Mesothelial cell of epicardium (in vitro differentiated cells): ENCODE measurements around the gene PSAP. TPM values are rescaled to one million over a fixed set of nuclear protein-coding genes. Genes with fewer than 3 reads are reported as not detected.

Experiments
- DNase-seq, 2 experiments: peaks; one replicate each; pipeline ENCODE4 v3.0.0; 2021; ENCODE audit warnings: low spot score in 2 of 2; ENCODE audit not compliant: unreplicated experiment in 2 of 2
- H3K27ac Mint-ChIP-seq: 2 replicates; pipeline ENCODE4 v1.8.0; 2021; ENCODE audit warnings: mixed read lengths
- H3K27me3 Mint-ChIP-seq: 2 replicates; pipeline ENCODE4 v1.8.0; 2021; ENCODE audit warnings: low read depth, mixed read lengths
- H3K36me3 Mint-ChIP-seq: 2 replicates; pipeline ENCODE4 v1.8.0; 2021; ENCODE audit warnings: mixed read lengths
- H3K4me1 Mint-ChIP-seq: 2 replicates; pipeline ENCODE4 v1.8.0; 2021; ENCODE audit warnings: mixed read lengths
- H3K4me3 Mint-ChIP-seq: 2 replicates; pipeline ENCODE4 v1.8.0; 2021; ENCODE audit warnings: mild to moderate bottlenecking, moderate library complexity, mixed read lengths
- H3K9me3 Mint-ChIP-seq: 2 replicates; pipeline ENCODE4 v1.8.0; 2021; ENCODE audit warnings: mixed read lengths
- total RNA-seq: library from RNA; stranded (reverse); gene quantifications from 3 replicates; pipeline ENCODE4 v1.2.1, GENCODE V29; 2021
- TF ChIP-seq, protein P1 (sequence below): fragments of 200-600 bp; sonication (generic); IDR thresholded peaks from one replicate; pipeline ENCODE4 v1.5.0; 2021; ENCODE audit warnings: antibody characterized with exemption; ENCODE audit not compliant: unreplicated experiment

The PSAP gene
- total RNA-seq, 1 donor from 2014 or later: 574 TPM

DNA sequence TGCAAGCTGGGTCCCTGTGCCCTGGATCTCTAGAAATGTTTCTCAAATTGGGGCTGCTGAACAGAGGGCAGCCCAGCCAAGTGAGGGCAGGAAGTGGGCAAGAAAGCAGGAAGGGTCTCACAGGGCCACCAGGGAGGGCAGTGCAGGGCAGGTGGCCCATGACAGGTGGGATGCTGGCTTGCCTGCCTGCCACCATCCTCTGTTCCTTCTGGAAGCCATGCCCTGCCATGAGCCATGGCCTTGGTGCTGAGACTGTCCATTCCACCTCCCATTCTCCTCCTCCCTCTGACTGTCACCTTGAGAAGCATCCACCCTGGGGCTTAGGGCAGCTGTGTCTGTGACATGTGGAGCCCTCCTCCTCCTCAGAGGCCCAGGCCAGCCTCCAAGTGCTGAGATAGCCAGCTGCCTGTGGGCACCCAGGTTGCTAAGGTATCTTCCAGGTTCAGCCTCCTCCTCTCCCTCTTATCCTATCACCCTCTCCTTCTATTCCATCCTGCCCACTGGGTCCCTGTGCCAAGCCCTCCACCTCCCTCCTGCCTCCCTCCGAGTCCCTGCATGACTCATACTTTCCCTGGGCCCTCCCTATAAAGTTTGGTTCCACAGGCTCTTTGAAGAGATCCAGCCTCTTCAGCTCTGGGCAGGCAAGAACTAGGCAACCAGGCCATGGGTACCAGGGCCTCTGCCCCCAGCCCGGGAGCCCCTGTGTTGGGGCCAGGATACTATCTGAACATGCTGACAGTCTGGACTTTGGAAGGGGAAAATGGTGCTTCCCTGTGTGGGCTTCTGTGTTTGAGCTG is 79.0 kb downstream of the PSAP start:
- H3K9me3 Mint-ChIP-seq: no peaks in the 10 kb centered on the region
- no peak overlapping the region for H3K27ac Mint-ChIP-seq
- no peaks in the 10 kb centered on the region for H3K36me3 Mint-ChIP-seq
- H3K27me3 Mint-ChIP-seq: no peaks in the 10 kb centered on the region
- peak overlapping the region; percentile 70 for H3K4me3 Mint-ChIP-seq
- DNase-seq: no peak
- TF ChIP-seq, protein P1, sequence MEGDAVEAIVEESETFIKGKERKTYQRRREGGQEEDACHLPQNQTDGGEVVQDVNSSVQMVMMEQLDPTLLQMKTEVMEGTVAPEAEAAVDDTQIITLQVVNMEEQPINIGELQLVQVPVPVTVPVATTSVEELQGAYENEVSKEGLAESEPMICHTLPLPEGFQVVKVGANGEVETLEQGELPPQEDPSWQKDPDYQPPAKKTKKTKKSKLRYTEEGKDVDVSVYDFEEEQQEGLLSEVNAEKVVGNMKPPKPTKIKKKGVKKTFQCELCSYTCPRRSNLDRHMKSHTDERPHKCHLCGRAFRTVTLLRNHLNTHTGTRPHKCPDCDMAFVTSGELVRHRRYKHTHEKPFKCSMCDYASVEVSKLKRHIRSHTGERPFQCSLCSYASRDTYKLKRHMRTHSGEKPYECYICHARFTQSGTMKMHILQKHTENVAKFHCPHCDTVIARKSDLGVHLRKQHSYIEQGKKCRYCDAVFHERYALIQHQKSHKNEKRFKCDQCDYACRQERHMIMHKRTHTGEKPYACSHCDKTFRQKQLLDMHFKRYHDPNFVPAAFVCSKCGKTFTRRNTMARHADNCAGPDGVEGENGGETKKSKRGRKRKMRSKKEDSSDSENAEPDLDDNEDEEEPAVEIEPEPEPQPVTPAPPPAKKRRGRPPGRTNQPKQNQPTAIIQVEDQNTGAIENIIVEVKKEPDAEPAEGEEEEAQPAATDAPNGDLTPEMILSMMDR: no peak
- peaks cover 16% of the 10 kb centered on the region for H3K4me1 Mint-ChIP-seq

- H3K27me3 Mint-ChIP-seq: no peaks in the 10 kb centered on the region
- H3K4me3 Mint-ChIP-seq: no peak overlapping the region
- H3K9me3 Mint-ChIP-seq: no peaks in the 10 kb centered on the region
- H3K4me1 Mint-ChIP-seq: peaks cover 24% of the 10 kb centered on the region
- TF ChIP-seq, protein P1: no peak
- no peak for DNase-seq
- no peaks in the 10 kb centered on the region for H3K36me3 Mint-ChIP-seq
- H3K27ac Mint-ChIP-seq: no peak overlapping the region
These were observed 79.8 kb downstream of the PSAP start for GRCh38 chr10:71771204-71771603.

- H3K9me3 Mint-ChIP-seq: no peaks in the 10 kb centered on the region
- no peak overlapping the region for H3K27ac Mint-ChIP-seq
- H3K27me3 Mint-ChIP-seq: no peaks in the 10 kb centered on the region
- peaks cover 26% of the 10 kb centered on the region for H3K4me1 Mint-ChIP-seq
- no peak overlapping the region for H3K4me3 Mint-ChIP-seq
- TF ChIP-seq, protein P1: no peak
- no peaks in the 10 kb centered on the region for H3K36me3 Mint-ChIP-seq
- DNase-seq: no peak
These were observed 80.3 kb downstream of the PSAP start for GRCh38 chr10:71770789-71771188.

- Mint-ChIP-seq H3K4me1 (peaks cover 32% of the 10 kb centered on the region), H3K27me3 (no peaks in the 10 kb centered on the region), H3K4me3 (no peak overlapping the region), H3K9me3 (no peaks in the 10 kb centered on the region), H3K27ac (peak overlapping the region; percentile 75), H3K36me3 (no peaks in the 10 kb centered on the region)
- TF ChIP-seq, protein P1: no peak
- no peak for DNase-seq
These were observed 80.8 kb downstream of the PSAP start for GRCh38 chr10:71770255-71770654.

GRCh38 chr10:71769279-71769823 is 81.7 kb downstream of the PSAP start:
- Mint-ChIP-seq H3K4me1 (peaks cover 33% of the 10 kb centered on the region), H3K4me3 (no peak overlapping the region), H3K27ac (peak overlapping the region; percentile 85), H3K36me3 (no peaks in the 10 kb centered on the region), H3K9me3 (no peaks in the 10 kb centered on the region), H3K27me3 (no peaks in the 10 kb centered on the region)
- TF ChIP-seq, protein P1: no peak
- DNase-seq: no peak
